ENCODE measurements around the gene CDH23.

DNA sequence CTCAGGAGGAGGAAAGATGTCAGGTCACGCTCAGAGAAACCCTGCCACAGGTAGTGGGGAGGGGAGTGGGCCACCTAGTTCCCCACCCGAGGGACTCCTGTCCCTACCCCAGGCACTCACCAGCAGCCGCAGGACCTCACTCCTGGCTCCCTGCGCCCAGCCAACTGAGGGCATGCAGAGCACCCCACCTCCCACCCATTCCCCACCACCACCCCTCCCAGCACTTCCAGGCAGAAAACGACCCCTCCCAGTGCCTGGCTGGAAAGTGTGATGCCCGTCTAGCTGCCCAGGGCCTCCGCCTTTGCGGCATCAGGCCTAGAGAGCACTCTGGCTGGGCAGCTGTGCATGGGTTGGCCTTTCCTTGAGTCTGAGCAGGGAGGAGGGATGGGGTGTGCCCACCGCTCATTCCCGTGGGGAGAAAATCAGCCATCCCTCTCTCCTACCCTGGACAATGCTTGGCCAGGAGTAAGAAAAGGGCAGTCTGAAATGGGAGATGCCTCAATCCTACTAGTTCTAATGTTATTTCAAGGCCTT is 321.5 kb downstream of the CDH23 start:
- TF ChIP-seq POLR2A (IDR thresholded peaks at IDR 0.05), result no peak
- TF ChIP-seq, protein P1, sequence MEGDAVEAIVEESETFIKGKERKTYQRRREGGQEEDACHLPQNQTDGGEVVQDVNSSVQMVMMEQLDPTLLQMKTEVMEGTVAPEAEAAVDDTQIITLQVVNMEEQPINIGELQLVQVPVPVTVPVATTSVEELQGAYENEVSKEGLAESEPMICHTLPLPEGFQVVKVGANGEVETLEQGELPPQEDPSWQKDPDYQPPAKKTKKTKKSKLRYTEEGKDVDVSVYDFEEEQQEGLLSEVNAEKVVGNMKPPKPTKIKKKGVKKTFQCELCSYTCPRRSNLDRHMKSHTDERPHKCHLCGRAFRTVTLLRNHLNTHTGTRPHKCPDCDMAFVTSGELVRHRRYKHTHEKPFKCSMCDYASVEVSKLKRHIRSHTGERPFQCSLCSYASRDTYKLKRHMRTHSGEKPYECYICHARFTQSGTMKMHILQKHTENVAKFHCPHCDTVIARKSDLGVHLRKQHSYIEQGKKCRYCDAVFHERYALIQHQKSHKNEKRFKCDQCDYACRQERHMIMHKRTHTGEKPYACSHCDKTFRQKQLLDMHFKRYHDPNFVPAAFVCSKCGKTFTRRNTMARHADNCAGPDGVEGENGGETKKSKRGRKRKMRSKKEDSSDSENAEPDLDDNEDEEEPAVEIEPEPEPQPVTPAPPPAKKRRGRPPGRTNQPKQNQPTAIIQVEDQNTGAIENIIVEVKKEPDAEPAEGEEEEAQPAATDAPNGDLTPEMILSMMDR (IDR thresholded peaks at IDR 0.05), result no peak
